GM18861 (cell line): ENCODE measurements around the gene MEGF6.

ENCODE experiments used
- ATAC-seq: cut with Tn5 transposase; IDR thresholded peaks from one replicate; pipeline ENCODE4 v1.9.1; 2021; ENCODE audit not compliant: unreplicated experiment

The MEGF6 gene

GRCh38 chr1:3506943-3507342 is 104.4 kb downstream of the MEGF6 start:
- no peak for ATAC-seq

- no peak for ATAC-seq
Measured at GRCh38 chr1:3506041-3506440, 105.3 kb downstream of the MEGF6 start.

- no peak for ATAC-seq
Measured at GRCh38 chr1:3505161-3505560, 106.1 kb downstream of the MEGF6 start.

GRCh38 chr1:3504822-3505153 is 106.5 kb downstream of the MEGF6 start:
- no peak for ATAC-seq

- ATAC-seq, result no peak
Measured at GRCh38 chr1:3504151-3504821, 107.0 kb downstream of the MEGF6 start.

- no peak for ATAC-seq
Measured at GRCh38 chr1:3503525-3503886, 107.8 kb downstream of the MEGF6 start.

GRCh38 chr1:3502641-3503524 is 108.4 kb downstream of the MEGF6 start:
- no peak for ATAC-seq

GRCh38 chr1:3501856-3502640 is 109.3 kb downstream of the MEGF6 start:
- no peak for ATAC-seq

GRCh38 chr1:3501437-3501836 is 109.9 kb downstream of the MEGF6 start:
- ATAC-seq, result no peak

- ATAC-seq, result no peak
Measured at GRCh38 chr1:3500265-3500835, 111.0 kb downstream of the MEGF6 start.

GRCh38 chr1:3499611-3500010 is 111.7 kb downstream of the MEGF6 start:
- no peak for ATAC-seq

GRCh38 chr1:3498986-3499385 is 112.3 kb downstream of the MEGF6 start:
- ATAC-seq, result no peak

GRCh38 chr1:3498246-3498930 is 112.9 kb downstream of the MEGF6 start:
- ATAC-seq, result no peak

- ATAC-seq, result no peak
Measured at GRCh38 chr1:3497521-3497920, 113.8 kb downstream of the MEGF6 start.

- ATAC-seq, result no peak
Measured at GRCh38 chr1:3496916-3497315, 114.4 kb downstream of the MEGF6 start.

- no peak for ATAC-seq
Measured at GRCh38 chr1:3495776-3496745, 115.2 kb downstream of the MEGF6 start.

GRCh38 chr1:3494321-3495308 is 116.7 kb downstream of the MEGF6 start:
- no peak for ATAC-seq

GRCh38 chr1:3492545-3493246 is 118.6 kb downstream of the MEGF6 start:
- no peak for ATAC-seq
